OCI-LY3 (cell line): Measurements from ENCODE around the gene OR56A4.

Experiments used
- H2AFZ ChIP-seq: fragments of 200-600, 300-600 bp; shearing (Covaris generic); 2 replicates; pipeline ENCODE4 v1.6.0; 2014; ENCODE audit warnings: antibody characterized with exemption, low read depth, low read length
- H3K27ac ChIP-seq: fragments of 200-600, 300-600 bp; sonication (generic); 2 replicates; pipeline ENCODE4 v1.5.1; 2014; ENCODE audit warnings: mild to moderate bottlenecking, low read length, moderate library complexity, mixed read lengths
- H3K27me3 ChIP-seq: fragments of 200-600, 300-600 bp; sonication (generic); 2 replicates; pipeline ENCODE4 v1.6.1; 2014; ENCODE audit warnings: low read depth, low read length, mixed read lengths
- H3K36me3 ChIP-seq: fragments of 200-600, 300-600 bp; sonication (generic); replicated peaks from 2 replicates; pipeline ENCODE3; 2014; ENCODE audit warnings: low read depth, low read length, mixed read lengths
- H3K4me1 ChIP-seq: fragments of 300-600, 200-600 bp; sonication (generic); 2 replicates; pipeline ENCODE4 v1.6.1; 2014; ENCODE audit warnings: low read length, mixed read lengths
- H3K4me2 ChIP-seq: fragments of 200-600, 300-600 bp; sonication (generic); 2 replicates; pipeline ENCODE4 v1.6.1; 2014; ENCODE audit warnings: low read length, mixed read lengths
- H3K4me3 ChIP-seq: fragments of 300-600, 200-600 bp; sonication (generic); 2 replicates; pipeline ENCODE4 v1.5.1; 2014; ENCODE audit warnings: antibody characterized with exemption, mild to moderate bottlenecking, low read length, moderate library complexity
- H3K79me2 ChIP-seq: fragments of 300-600, 200-600 bp; shearing (Covaris generic); 2 replicates; pipeline ENCODE4 v1.6.1; 2014; ENCODE audit warnings: mild to moderate bottlenecking, low read length, mixed read lengths
- H3K9ac ChIP-seq: fragments of 300-600, 200-600 bp; shearing (Covaris generic); 2 replicates; pipeline ENCODE4 v1.6.0; 2014; ENCODE audit warnings: mild to moderate bottlenecking, low read length, moderate library complexity
- H3K9me3 ChIP-seq: fragments of 200-600, 300-600 bp; shearing (Covaris generic); 2 replicates; pipeline ENCODE4 v1.6.1; 2014; ENCODE audit warnings: low read length, mixed read lengths; ENCODE audit not compliant: insufficient read depth
- H4K20me1 ChIP-seq: fragments of 200-600, 300-600 bp; sonication (generic); 2 replicates; pipeline ENCODE4 v1.6.1; 2016; ENCODE audit warnings: low read length, mixed read lengths; ENCODE audit not compliant: insufficient read depth
- CTCF ChIP-seq: fragments of 200-600, 300-600 bp; sonication (generic); IDR thresholded peaks from 2 replicates; pipeline ENCODE4 v1.5.1; 2014; ENCODE audit warnings: antibody characterized with exemption, low read length, low read depth
- EZH2phosphoT487 ChIP-seq: fragments of 200-600 bp; shearing (Covaris generic); IDR thresholded peaks from 2 replicates; pipeline ENCODE4 v1.6.1; 2018; ENCODE audit warnings: antibody characterized with exemption, mixed run types, low read depth

OR56A4 gene

GRCh38 chr11:6006846-6007245, at the start of gene OR56A4:
Gene OR56A4, minus strand, starts transcription at chr11:6006946. Its CDS starts 3,954 bp downstream, at chr11:6002992.
- Histone ChIP-seq H3K9ac (no peak within 1 kb of the TSS), H4K20me1 (no peaks in the 10 kb centered on the region), H3K4me3 (no peak within 1 kb of the TSS), H3K36me3 (no peaks in the 10 kb centered on the region), H3K4me1 (no peaks in the 10 kb centered on the region), H3K9me3 (no peaks in the 10 kb centered on the region), H3K4me2 (no peak within 1 kb of the TSS), H3K27ac (no peak within 1 kb of the TSS), H2AFZ (no peak within 1 kb of the TSS), H3K27me3 (peaks cover 31% of the 10 kb centered on the region), H3K79me2 (no peaks in the 10 kb centered on the region)
- no peak for TF ChIP-seq CTCF
- TF ChIP-seq EZH2phosphoT487: no peak

GRCh38 chr11:6055569-6055968, 48.8 kb upstream of the OR56A4 start:
- no peaks in the 10 kb centered on the region for H3K4me1 ChIP-seq
- H3K79me2 ChIP-seq: no peaks in the 10 kb centered on the region
- H3K27me3 ChIP-seq: peaks cover 42% of the 10 kb centered on the region
- H3K4me3 ChIP-seq: no peak overlapping the region
- H3K36me3 ChIP-seq: no peaks in the 10 kb centered on the region
- no peak overlapping the region for H3K27ac ChIP-seq
- no peaks in the 10 kb centered on the region for H4K20me1 ChIP-seq
- H3K9me3 ChIP-seq: no peaks in the 10 kb centered on the region
- no peak overlapping the region for H3K4me2 ChIP-seq
- no peak overlapping the region for H3K9ac ChIP-seq
- TF ChIP-seq CTCF (no peak), EZH2phosphoT487 (no peak)
- H2AFZ ChIP-seq: no peak overlapping the region

- Histone ChIP-seq H3K4me1 (no peaks in the 10 kb centered on the region), H3K27me3 (peaks cover 46% of the 10 kb centered on the region), H3K9ac (no peak overlapping the region), H3K4me2 (no peak overlapping the region), H3K79me2 (no peaks in the 10 kb centered on the region), H3K4me3 (no peak overlapping the region), H3K36me3 (no peaks in the 10 kb centered on the region), H3K27ac (no peak overlapping the region), H3K9me3 (no peaks in the 10 kb centered on the region), H2AFZ (no peak overlapping the region), H4K20me1 (no peaks in the 10 kb centered on the region)
- TF ChIP-seq EZH2phosphoT487: no peak
- no peak for TF ChIP-seq CTCF
These were observed 45.6 kb upstream of the OR56A4 start for GRCh38 chr11:6052374-6052773.

- Histone ChIP-seq H2AFZ (no peak overlapping the region), H3K4me1 (no peaks in the 10 kb centered on the region), H3K4me2 (no peak overlapping the region), H4K20me1 (no peaks in the 10 kb centered on the region), H3K79me2 (no peaks in the 10 kb centered on the region), H3K27ac (no peak overlapping the region), H3K9ac (no peak overlapping the region), H3K36me3 (no peaks in the 10 kb centered on the region), H3K27me3 (no peaks in the 10 kb centered on the region), H3K4me3 (no peak overlapping the region), H3K9me3 (no peaks in the 10 kb centered on the region)
- no peak for TF ChIP-seq EZH2phosphoT487
- TF ChIP-seq CTCF: no peak
These were observed 34.1 kb upstream of the OR56A4 start for GRCh38 chr11:6040874-6041273.
